ENCODE results near the gene CCNB1IP1.
"Not testable (repeated sequence)": the region's sequence is repeated elsewhere in the genome, so short reads cannot be mapped to it uniquely, and the experiment has no call there.

DNA sequence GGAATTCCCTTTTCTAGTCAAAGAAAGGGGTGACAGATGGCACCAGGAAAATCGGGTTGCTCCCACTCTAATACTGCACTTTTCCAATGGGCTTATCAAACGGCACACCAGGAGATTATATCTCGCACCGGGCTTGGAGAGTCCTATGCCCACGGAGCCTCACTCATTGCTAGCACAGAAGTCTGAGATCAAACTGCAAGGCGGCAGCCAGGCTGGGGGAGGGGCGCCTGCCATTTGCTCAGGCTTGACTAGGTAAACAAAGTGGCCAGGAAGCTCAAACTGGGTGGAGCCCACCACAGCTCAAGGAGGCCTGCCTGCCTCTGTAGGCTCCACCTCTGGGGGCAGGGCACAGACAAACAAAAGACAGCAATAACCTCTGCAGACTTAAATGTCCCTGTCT, 52.8 kb downstream of the CCNB1IP1 start:
- not testable (repeated sequence) for TF ChIP-seq RAD21 (IDR thresholded peaks at IDR 0.05; ENCODE audit: low read depth); ELF1 (IDR thresholded peaks at IDR 0.05; ENCODE audit: borderline replicate concordance, low read depth); POLR2AphosphoS5 (IDR thresholded peaks at IDR 0.05; ENCODE audit: low read depth, low read length); CEBPB (IDR thresholded peaks at IDR 0.05; ENCODE audit: low read depth); EZH2 (IDR thresholded peaks at IDR 0.05); JUND (IDR thresholded peaks at IDR 0.05); YY1 (IDR thresholded peaks at IDR 0.05; ENCODE audit: extremely low read depth, insufficient replicate concordance, low read depth, low read length); POLR2A (IDR thresholded peaks at IDR 0.05; ENCODE audit: borderline replicate concordance, extremely low read depth, insufficient read depth, insufficient read length); SP1 (IDR thresholded peaks at IDR 0.05; ENCODE audit: low read depth); SIN3A (IDR thresholded peaks at IDR 0.05; ENCODE audit: low read depth)
- TF ChIP-seq, protein P1, sequence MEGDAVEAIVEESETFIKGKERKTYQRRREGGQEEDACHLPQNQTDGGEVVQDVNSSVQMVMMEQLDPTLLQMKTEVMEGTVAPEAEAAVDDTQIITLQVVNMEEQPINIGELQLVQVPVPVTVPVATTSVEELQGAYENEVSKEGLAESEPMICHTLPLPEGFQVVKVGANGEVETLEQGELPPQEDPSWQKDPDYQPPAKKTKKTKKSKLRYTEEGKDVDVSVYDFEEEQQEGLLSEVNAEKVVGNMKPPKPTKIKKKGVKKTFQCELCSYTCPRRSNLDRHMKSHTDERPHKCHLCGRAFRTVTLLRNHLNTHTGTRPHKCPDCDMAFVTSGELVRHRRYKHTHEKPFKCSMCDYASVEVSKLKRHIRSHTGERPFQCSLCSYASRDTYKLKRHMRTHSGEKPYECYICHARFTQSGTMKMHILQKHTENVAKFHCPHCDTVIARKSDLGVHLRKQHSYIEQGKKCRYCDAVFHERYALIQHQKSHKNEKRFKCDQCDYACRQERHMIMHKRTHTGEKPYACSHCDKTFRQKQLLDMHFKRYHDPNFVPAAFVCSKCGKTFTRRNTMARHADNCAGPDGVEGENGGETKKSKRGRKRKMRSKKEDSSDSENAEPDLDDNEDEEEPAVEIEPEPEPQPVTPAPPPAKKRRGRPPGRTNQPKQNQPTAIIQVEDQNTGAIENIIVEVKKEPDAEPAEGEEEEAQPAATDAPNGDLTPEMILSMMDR (IDR thresholded peaks at IDR 0.05 in 2 of 3, conservative IDR thresholded peaks at IDR 0.05 in 1 of 3; ENCODE audit: borderline replicate concordance in 1 of 3, insufficient read depth in 1 of 3, low read depth in 2 of 3, low read length in 2 of 3): not testable (repeated sequence)
- TF ChIP-seq, protein P2, sequence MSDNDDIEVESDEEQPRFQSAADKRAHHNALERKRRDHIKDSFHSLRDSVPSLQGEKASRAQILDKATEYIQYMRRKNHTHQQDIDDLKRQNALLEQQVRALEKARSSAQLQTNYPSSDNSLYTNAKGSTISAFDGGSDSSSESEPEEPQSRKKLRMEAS (IDR thresholded peaks at IDR 0.05): not testable (repeated sequence)
- TF ChIP-seq, protein P3, sequence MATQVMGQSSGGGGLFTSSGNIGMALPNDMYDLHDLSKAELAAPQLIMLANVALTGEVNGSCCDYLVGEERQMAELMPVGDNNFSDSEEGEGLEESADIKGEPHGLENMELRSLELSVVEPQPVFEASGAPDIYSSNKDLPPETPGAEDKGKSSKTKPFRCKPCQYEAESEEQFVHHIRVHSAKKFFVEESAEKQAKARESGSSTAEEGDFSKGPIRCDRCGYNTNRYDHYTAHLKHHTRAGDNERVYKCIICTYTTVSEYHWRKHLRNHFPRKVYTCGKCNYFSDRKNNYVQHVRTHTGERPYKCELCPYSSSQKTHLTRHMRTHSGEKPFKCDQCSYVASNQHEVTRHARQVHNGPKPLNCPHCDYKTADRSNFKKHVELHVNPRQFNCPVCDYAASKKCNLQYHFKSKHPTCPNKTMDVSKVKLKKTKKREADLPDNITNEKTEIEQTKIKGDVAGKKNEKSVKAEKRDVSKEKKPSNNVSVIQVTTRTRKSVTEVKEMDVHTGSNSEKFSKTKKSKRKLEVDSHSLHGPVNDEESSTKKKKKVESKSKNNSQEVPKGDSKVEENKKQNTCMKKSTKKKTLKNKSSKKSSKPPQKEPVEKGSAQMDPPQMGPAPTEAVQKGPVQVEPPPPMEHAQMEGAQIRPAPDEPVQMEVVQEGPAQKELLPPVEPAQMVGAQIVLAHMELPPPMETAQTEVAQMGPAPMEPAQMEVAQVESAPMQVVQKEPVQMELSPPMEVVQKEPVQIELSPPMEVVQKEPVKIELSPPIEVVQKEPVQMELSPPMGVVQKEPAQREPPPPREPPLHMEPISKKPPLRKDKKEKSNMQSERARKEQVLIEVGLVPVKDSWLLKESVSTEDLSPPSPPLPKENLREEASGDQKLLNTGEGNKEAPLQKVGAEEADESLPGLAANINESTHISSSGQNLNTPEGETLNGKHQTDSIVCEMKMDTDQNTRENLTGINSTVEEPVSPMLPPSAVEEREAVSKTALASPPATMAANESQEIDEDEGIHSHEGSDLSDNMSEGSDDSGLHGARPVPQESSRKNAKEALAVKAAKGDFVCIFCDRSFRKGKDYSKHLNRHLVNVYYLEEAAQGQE (IDR thresholded peaks at IDR 0.05; ENCODE audit: low read depth): not testable (repeated sequence)
